Pancreas (tissue), 10 donors: Measurements from ENCODE around the gene NUSAP1. TPM values are rescaled to one million over a fixed set of nuclear protein-coding genes. Genes with fewer than 3 reads are reported as not detected.

Source experiments
- ATAC-seq, 4 donors: fragments of 200-7000 bp; cut with Tn5 transposase; one replicate each; pipeline versions ENCODE4 v1.8.0 to v1.9.1; 2020; ENCODE audit warnings: mild to moderate bottlenecking in 4 of 4, moderate library complexity in 4 of 4
- DNase-seq, 6 donors: peaks; one replicate each; pipeline ENCODE4 v3.0.0-alpha.2; 2020
- FAIRE-seq: peaks from 2 replicates; lab custom pipeline; 2012; peaks lifted over from hg19 to GRCh38; lab: Jason Lieb, UNC
- H3K27ac ChIP-seq, 4 donors: fragments of 200-600 bp; sonication (generic); 1 replicate in 3 of 4; 2 replicates in 1 of 4; pipeline versions ENCODE4 v1.5.0 to v1.8.0; 2020
- H3K27me3 ChIP-seq, 4 donors: fragments of 200-600 bp; one replicate each; pipeline ENCODE4 v1.8.0; 2021
- H3K36me3 ChIP-seq, 3 donors: fragments of 200-600 bp; sonication (generic) in 1 of 3; one replicate each; pipeline versions ENCODE4 v1.5.0 to v1.8.0; 2020 to 2021
- H3K4me1 ChIP-seq, 3 donors: fragments of 200-600 bp; one replicate each; pipeline ENCODE4 v1.8.0; 2021
- H3K4me3 ChIP-seq, 4 donors: fragments of 200-600 bp; sonication (generic) in 2 of 4; one replicate each; pipeline versions ENCODE4 v1.5.0 to v1.8.0; 2020 to 2021
- H3K9me3 ChIP-seq, 4 donors: fragments of 200-600 bp; one replicate each; pipeline ENCODE4 v1.8.0; 2021
- CTCF ChIP-seq, 4 donors: fragments of 200-600 bp; sonication (generic) in 3 of 4; IDR thresholded peaks; one replicate each; pipeline versions ENCODE4 v1.5.0 to v1.8.0; 2021; ENCODE audit warnings: antibody characterized with exemption in 4 of 4
- WGBS, 2 donors: extraction: QIAGEN DNeasy Blood & Tissue Kit; methylation state at CpG; one replicate each; pipeline ENCODE4 v1.1.7; 2013; 5-methylcytosine and 5-hydroxymethylcytosine counted together
- intact Hi-C, 3 donors: fragments of 100-400 bp; cut with DNase I; formaldehyde crosslinking; loops; one replicate each; pipeline versions ENCODE4 v1.11.1 to v1.14.2; 2022
- polyA plus RNA-seq, 2 donors: library from polyadenylated mRNA; stranded (reverse); fragments of 200-250 nt; gene quantifications; one replicate each; pipeline ENCODE4 v1.2.3, GENCODE V29; 2013
- total RNA-seq, 6 donors: library from RNA; stranded (reverse); fragmentation: NEBNext Ultra II Directional in 4 of 6; extraction: Animal tissue kit (Norgen Biotek cat#: 25700) in 4 of 6; gene quantifications; one replicate each; pipeline versions ENCODE4 v1.2.1 to v1.2.4, GENCODE V29; 2021 to 2023
- donor health status: healthy with polysubstance abuse.
- donor health status: DM: no; HTN: no; CAD: no; lungs with moderate emphysema.
- donor health status: DM: no; HTN: no; CAD: no.
- donor health status: control.
- donor health status: control.
- donor health status: Bipolar disorder and iron deficiency.
- donor health status: DM: yes; HTN: yes; CAD: no.
- donor health status: DM: no; HTN: no; CAD: no.
- donor health status: DM: no; HTN: no; CAD: no.
- donor health status: DM: yes; HTN: yes; CAD: no.

NUSAP1 gene
- total and polyA plus RNA-seq, 8 donors, result 0.37 to 5.6 (median 1.2) TPM

GRCh38 chr15:41407341-41407740, 74.7 kb downstream of the NUSAP1 start:
- no peak for FAIRE-seq
- TF ChIP-seq CTCF (IDR thresholded peaks at IDR 0.05), result no peak
- no peaks in the 10 kb centered on the region for H3K9me3 ChIP-seq
- no peak overlapping the region for H3K4me3 ChIP-seq
- DNase-seq, result no peak
- WGBS, 2 donors, result 80 to 88% methylated on average over 5 of the region's 5 CpGs
- no peaks in the 10 kb centered on the region for H3K36me3 ChIP-seq
- no peak for ATAC-seq
- H3K27ac ChIP-seq, result no peak overlapping the region
- H3K4me1 ChIP-seq, result no peaks in the 10 kb centered on the region
- intact Hi-C loops, result no loop called here
- no peaks in the 10 kb centered on the region for H3K27me3 ChIP-seq

GRCh38 chr15:41408234-41408641, 75.6 kb downstream of the NUSAP1 start:
- peak overlapping the region in 2 of 4 donors; percentile 15 to 58 for H3K27ac ChIP-seq
- no peaks in the 10 kb centered on the region for H3K9me3 ChIP-seq
- no peak for TF ChIP-seq CTCF (IDR thresholded peaks at IDR 0.05)
- peak; percentile 90 to 94 (median 92) for ATAC-seq
- no peaks in the 10 kb centered on the region for H3K4me1 ChIP-seq
- intact Hi-C loops, result no loop called here
- H3K4me3 ChIP-seq, result no peak overlapping the region
- 31 to 33% methylated on average over 2 of the region's 2 CpGs for WGBS, 2 donors
- FAIRE-seq, result no peak
- DNase-seq, result peak in 4 of 6 donors; percentile 33 to 53 (median 48)
- no peaks in the 10 kb centered on the region for H3K36me3 ChIP-seq
- no peaks in the 10 kb centered on the region for H3K27me3 ChIP-seq

- no peak for FAIRE-seq
- no peak for ATAC-seq
- no peak overlapping the region for H3K27ac ChIP-seq
- no peak for DNase-seq
- peaks cover 0 to 9% (median 0%) of the 10 kb centered on the region in 3 donors for H3K4me1 ChIP-seq
- H3K4me3 ChIP-seq, result no peak overlapping the region
- no peaks in the 10 kb centered on the region for H3K36me3 ChIP-seq
- H3K9me3 ChIP-seq, result no peaks in the 10 kb centered on the region
- no peak for TF ChIP-seq CTCF (IDR thresholded peaks at IDR 0.05)
- intact Hi-C loops, result no loop called here
- no peaks in the 10 kb centered on the region for H3K27me3 ChIP-seq
- WGBS, 2 donors, result 73 to 79% methylated on average over 2 of the region's 2 CpGs
Observed at GRCh38 chr15:41411031-41411430, 78.3 kb downstream of the NUSAP1 start.

- 78 to 80% methylated on average over 3 of the region's 3 CpGs for WGBS, 2 donors
- H3K27me3 ChIP-seq, result no peaks in the 10 kb centered on the region
- no peak for TF ChIP-seq CTCF (IDR thresholded peaks at IDR 0.05)
- intact Hi-C loops, result no loop called here
- no peak for FAIRE-seq
- no peak for DNase-seq
- H3K36me3 ChIP-seq, result no peaks in the 10 kb centered on the region
- no peak overlapping the region for H3K4me3 ChIP-seq
- H3K9me3 ChIP-seq, result no peaks in the 10 kb centered on the region
- no peak overlapping the region for H3K27ac ChIP-seq
- no peak for ATAC-seq
- H3K4me1 ChIP-seq, result peaks cover 0 to 11% (median 0%) of the 10 kb centered on the region in 3 donors
Observed at GRCh38 chr15:41411441-41411840, 78.8 kb downstream of the NUSAP1 start.

- ATAC-seq (peak; percentile 20 to 54 (median 38)), DNase-seq (no peak), FAIRE-seq (no peak)
- peaks cover 6 to 27% (median 17%) of the 10 kb centered on the region in 3 donors for H3K4me1 ChIP-seq
- intact Hi-C loops, result no loop called here
- WGBS, 2 donors, result 24 to 31% methylated on average over 20 of the region's 20 CpGs
- H3K27ac ChIP-seq, result peak overlapping the region; percentile 58 to 77 (median 64)
- H3K9me3 ChIP-seq, result no peaks in the 10 kb centered on the region
- peak overlapping the region; percentile 93 to 100 (median 98) for H3K4me3 ChIP-seq
- no peak for TF ChIP-seq CTCF (IDR thresholded peaks at IDR 0.05)
- H3K27me3 ChIP-seq, result no peaks in the 10 kb centered on the region
- H3K36me3 ChIP-seq, result no peaks in the 10 kb centered on the region
Observed at GRCh38 chr15:41416128-41416741, 83.6 kb downstream of the NUSAP1 start.
